ENCODE data around the gene TTC24. TPM values are rescaled to one million over a fixed set of nuclear protein-coding genes. Genes with fewer than 3 reads are reported as not detected.
A peak's percentile ranks its signal among the peaks of the same experiment; 100 is the strongest.

The TTC24 gene
- total RNA-seq, 4 donors from 2014 or later = 0.27 to 0.67 TPM; not detected in 2

GRCh38 chr1:156571919-156572662 lies 7.4 kb upstream of the TTC24 start, which contains the start of gene IQGAP3:
Gene IQGAP3, minus strand, starts transcription at chr1:156572565. Its CDS starts 36 bp downstream, at chr1:156572529.
- H3K27me3 ChIP-seq = no peaks in the 10 kb centered on the region
- peak; percentile 82 to 90 for DNase-seq
- intact Hi-C loops (cut with DNase I) = no loop called here
- H3K4me3 ChIP-seq (replicated peaks in 1 of 3) = peak within 1 kb of the TSS in 1 of 3 donors; percentile 8
- 1% methylated on average over 25 to 30 of the region's 38 CpGs for WGBS, 2 donors
- H3K4me1 ChIP-seq = peaks cover 5 to 9% of the 10 kb centered on the region in 2 donors
- TF ChIP-seq CTCF (IDR thresholded peaks at IDR 0.05) (no peak), POLR2A (IDR thresholded peaks at IDR 0.05) (no peak)
- H3K36me3 ChIP-seq = no peaks in the 10 kb centered on the region
- no peak within 1 kb of the TSS for H3K27ac ChIP-seq
- H3K9me3 ChIP-seq = no peaks in the 10 kb centered on the region

GRCh38 chr1:156572663-156573018 lies 6.9 kb upstream of the TTC24 start:
- Histone ChIP-seq H3K4me1 (peaks cover 5 to 9% of the 10 kb centered on the region in 2 donors), H3K4me3 (replicated peaks in 1 of 3) (no peak overlapping the region), H3K9me3 (no peaks in the 10 kb centered on the region), H3K27me3 (no peaks in the 10 kb centered on the region), H3K36me3 (no peaks in the 10 kb centered on the region), H3K27ac (no peak overlapping the region)
- DNase-seq = no peak
- TF ChIP-seq POLR2A (IDR thresholded peaks at IDR 0.05) (no peak), CTCF (IDR thresholded peaks at IDR 0.05) (no peak)
- WGBS, 2 donors = 37% methylated on average over 10 of the region's 10 CpGs
- intact Hi-C loops (cut with DNase I) = no loop called here

- H3K27ac ChIP-seq = no peak overlapping the region
- no peak for DNase-seq
- intact Hi-C loops (cut with DNase I) = no loop called here
- H3K4me1 ChIP-seq = peaks cover 5 to 9% of the 10 kb centered on the region in 2 donors
- H3K27me3 ChIP-seq = no peaks in the 10 kb centered on the region
- H3K4me3 ChIP-seq (replicated peaks in 1 of 3) = no peak overlapping the region
- H3K9me3 ChIP-seq = no peaks in the 10 kb centered on the region
- WGBS, 2 donors = 44 to 75% methylated on average over 2 of the region's 2 CpGs
- no peaks in the 10 kb centered on the region for H3K36me3 ChIP-seq
- TF ChIP-seq POLR2A (IDR thresholded peaks at IDR 0.05) (no peak), CTCF (IDR thresholded peaks at IDR 0.05) (no peak)
Measured at GRCh38 chr1:156574039-156574633, 5.4 kb upstream of the TTC24 start.

GRCh38 chr1:156577550-156577949 lies 2.0 kb upstream of the TTC24 start:
- Histone ChIP-seq H3K9me3 (no peaks in the 10 kb centered on the region), H3K36me3 (no peaks in the 10 kb centered on the region), H3K27ac (no peak overlapping the region), H3K4me3 (replicated peaks in 1 of 3) (no peak overlapping the region), H3K27me3 (no peaks in the 10 kb centered on the region), H3K4me1 (peaks cover 0 to 2% of the 10 kb centered on the region in 2 donors)
- intact Hi-C loops (cut with DNase I) = no loop called here
- no peak for DNase-seq
- WGBS, 2 donors = 92 to 95% methylated on average over 3 of the region's 3 CpGs
- TF ChIP-seq CTCF (IDR thresholded peaks at IDR 0.05) = no peak
- no peak for TF ChIP-seq POLR2A (IDR thresholded peaks at IDR 0.05)

GRCh38 chr1:156578055-156578454 lies 1.5 kb upstream of the TTC24 start:
- Histone ChIP-seq H3K4me1 (no peaks in the 10 kb centered on the region), H3K27me3 (no peaks in the 10 kb centered on the region), H3K27ac (no peak overlapping the region), H3K4me3 (replicated peaks in 1 of 3) (no peak overlapping the region), H3K9me3 (no peaks in the 10 kb centered on the region), H3K36me3 (no peaks in the 10 kb centered on the region)
- no peak for DNase-seq
- TF ChIP-seq POLR2A (IDR thresholded peaks at IDR 0.05) (no peak), CTCF (IDR thresholded peaks at IDR 0.05) (no peak)
- intact Hi-C loops (cut with DNase I) = no loop called here
- WGBS, 2 donors = 47 to 52% methylated on average over 7 of the region's 7 CpGs

Data from thyroid gland (tissue), 4 donors.